Measurements from ENCODE around the gene EXOC4. TPM values are rescaled to one million over a fixed set of nuclear protein-coding genes. Genes with fewer than 3 reads are reported as not detected.

The EXOC4 gene
- total RNA-seq, 2 experiments from 2014 or later, result 58.0 to 59.9 TPM

DNA sequence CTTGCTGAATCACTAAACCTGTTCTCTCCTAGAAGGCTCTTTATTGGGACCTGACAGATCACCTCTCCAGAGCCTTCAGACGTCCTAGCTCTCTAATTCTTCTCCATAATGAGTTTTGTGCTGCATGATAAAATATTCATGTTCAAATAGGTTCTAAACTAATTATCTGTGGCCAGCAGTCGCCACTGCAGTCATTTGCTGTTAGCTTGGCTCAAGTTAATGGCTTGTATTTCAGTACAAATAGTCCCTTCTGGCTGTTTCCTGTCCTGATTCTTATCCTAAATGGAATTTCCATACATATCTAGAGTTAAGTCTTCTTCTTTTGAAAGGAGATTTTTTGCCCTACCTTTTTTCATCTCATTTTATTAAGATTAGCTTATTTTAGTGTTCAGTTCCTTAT is 303.2 kb downstream of the EXOC4 start:
- TF ChIP-seq, protein P1, sequence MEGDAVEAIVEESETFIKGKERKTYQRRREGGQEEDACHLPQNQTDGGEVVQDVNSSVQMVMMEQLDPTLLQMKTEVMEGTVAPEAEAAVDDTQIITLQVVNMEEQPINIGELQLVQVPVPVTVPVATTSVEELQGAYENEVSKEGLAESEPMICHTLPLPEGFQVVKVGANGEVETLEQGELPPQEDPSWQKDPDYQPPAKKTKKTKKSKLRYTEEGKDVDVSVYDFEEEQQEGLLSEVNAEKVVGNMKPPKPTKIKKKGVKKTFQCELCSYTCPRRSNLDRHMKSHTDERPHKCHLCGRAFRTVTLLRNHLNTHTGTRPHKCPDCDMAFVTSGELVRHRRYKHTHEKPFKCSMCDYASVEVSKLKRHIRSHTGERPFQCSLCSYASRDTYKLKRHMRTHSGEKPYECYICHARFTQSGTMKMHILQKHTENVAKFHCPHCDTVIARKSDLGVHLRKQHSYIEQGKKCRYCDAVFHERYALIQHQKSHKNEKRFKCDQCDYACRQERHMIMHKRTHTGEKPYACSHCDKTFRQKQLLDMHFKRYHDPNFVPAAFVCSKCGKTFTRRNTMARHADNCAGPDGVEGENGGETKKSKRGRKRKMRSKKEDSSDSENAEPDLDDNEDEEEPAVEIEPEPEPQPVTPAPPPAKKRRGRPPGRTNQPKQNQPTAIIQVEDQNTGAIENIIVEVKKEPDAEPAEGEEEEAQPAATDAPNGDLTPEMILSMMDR (IDR thresholded peaks at IDR 0.05), result no peak
- H3K4me3 Mint-ChIP-seq, result no peak overlapping the region
- no peak overlapping the region for H3K27ac Mint-ChIP-seq
- DNase-seq (no peak), ATAC-seq (ENCODE audit: poor library complexity) (no peak)
- H3K4me3 ChIP-seq (ENCODE audit: low read length), result no peak overlapping the region
- H3K27me3 ChIP-seq (ENCODE audit: control insufficient read depth in 1 of 2, insufficient read depth in 2 of 2, low read length in 2 of 2), result no peaks in the 10 kb centered on the region
- H3K36me3 ChIP-seq (ENCODE audit: insufficient read depth, low read length), result no peaks in the 10 kb centered on the region
- H3K4me1 Mint-ChIP-seq (ENCODE audit: low read depth), result no peaks in the 10 kb centered on the region
- H3K27ac ChIP-seq (ENCODE audit: low read depth in 1 of 2, low read length in 2 of 2), result no peak overlapping the region
- no peaks in the 10 kb centered on the region for H3K9me3 Mint-ChIP-seq
- no peaks in the 10 kb centered on the region for H3K9me3 ChIP-seq (ENCODE audit: control insufficient read depth in 1 of 2, insufficient read depth in 1 of 2, low read length in 2 of 2)
- H3K4me1 ChIP-seq (ENCODE audit: insufficient read depth, low read length), result no peaks in the 10 kb centered on the region
- peaks cover 5% of the 10 kb centered on the region for H3K36me3 Mint-ChIP-seq (ENCODE audit: low read depth)
- ChIA-PET POLR2A (no interaction called here), CTCF (no interaction called here)
- H3K27me3 Mint-ChIP-seq, result no peaks in the 10 kb centered on the region
- intact Hi-C loops (cut with DNase I, micrococcal nuclease), result no loop called here

DNA sequence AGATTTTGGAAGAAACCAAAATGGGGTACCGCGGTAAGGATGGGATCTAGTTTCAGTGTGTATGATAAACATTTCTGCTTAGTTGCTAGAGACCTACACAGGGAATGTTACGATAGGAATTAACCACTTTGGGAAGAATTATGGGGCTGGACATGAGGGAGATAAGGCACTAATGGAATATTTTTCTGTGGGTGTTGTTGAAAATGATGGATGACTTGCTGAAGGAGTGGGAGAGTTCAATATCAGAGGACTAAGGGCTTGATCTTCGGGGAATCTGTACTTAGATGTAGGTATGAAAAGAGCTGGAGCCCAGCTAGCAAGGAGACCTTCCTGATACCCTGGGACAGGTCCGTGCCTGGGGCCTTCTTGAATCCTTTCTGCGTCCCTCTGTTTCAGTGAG is 303.7 kb downstream of the EXOC4 start:
- DNase-seq (no peak), ATAC-seq (ENCODE audit: poor library complexity) (no peak)
- Mint-ChIP-seq H3K36me3 (ENCODE audit: low read depth) (peaks cover 10% of the 10 kb centered on the region), H3K27ac (no peak overlapping the region), H3K4me1 (ENCODE audit: low read depth) (no peaks in the 10 kb centered on the region), H3K27me3 (no peaks in the 10 kb centered on the region), H3K9me3 (no peaks in the 10 kb centered on the region), H3K4me3 (no peak overlapping the region)
- intact Hi-C loops (cut with DNase I, micrococcal nuclease), result no loop called here
- ChIA-PET CTCF (no interaction called here), POLR2A (no interaction called here)
- H3K4me3 ChIP-seq (ENCODE audit: low read length), result no peak overlapping the region
- no peaks in the 10 kb centered on the region for H3K9me3 ChIP-seq (ENCODE audit: control insufficient read depth in 1 of 2, insufficient read depth in 1 of 2, low read length in 2 of 2)
- H3K4me1 ChIP-seq (ENCODE audit: insufficient read depth, low read length), result no peaks in the 10 kb centered on the region
- no peaks in the 10 kb centered on the region for H3K36me3 ChIP-seq (ENCODE audit: insufficient read depth, low read length)
- TF ChIP-seq, protein P1 (IDR thresholded peaks at IDR 0.05), result no peak
- H3K27me3 ChIP-seq (ENCODE audit: control insufficient read depth in 1 of 2, insufficient read depth in 2 of 2, low read length in 2 of 2), result no peaks in the 10 kb centered on the region
- H3K27ac ChIP-seq (ENCODE audit: low read depth in 1 of 2, low read length in 2 of 2), result no peak overlapping the region

DNA sequence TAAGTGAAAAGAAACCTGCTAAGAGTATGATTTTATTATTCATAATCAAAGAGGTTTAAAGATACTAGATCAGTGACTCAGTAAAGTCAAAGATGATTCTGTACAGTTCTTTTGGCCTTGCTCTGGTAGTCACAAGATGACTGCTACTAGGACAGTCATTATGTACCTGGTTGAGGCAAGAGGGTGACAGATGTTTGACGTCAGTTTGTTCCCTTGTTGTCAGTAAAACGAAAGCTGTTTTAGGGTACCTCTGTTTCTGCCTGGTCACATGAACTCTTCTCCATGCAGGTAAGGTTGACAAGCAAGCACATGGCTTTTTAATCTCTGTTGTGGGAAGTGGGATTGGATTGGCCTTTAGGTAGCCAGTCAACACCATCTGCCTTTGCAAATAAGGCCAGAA is 308.0 kb downstream of the EXOC4 start:
- CTCF ChIA-PET, result no interaction called here
- DNase-seq (no peak), ATAC-seq (ENCODE audit: poor library complexity) (no peak)
- no peaks in the 10 kb centered on the region for H3K4me1 ChIP-seq (ENCODE audit: insufficient read depth, low read length)
- Mint-ChIP-seq H3K4me1 (ENCODE audit: low read depth) (no peaks in the 10 kb centered on the region), H3K27me3 (no peaks in the 10 kb centered on the region), H3K4me3 (no peak overlapping the region), H3K27ac (no peak overlapping the region), H3K9me3 (no peaks in the 10 kb centered on the region), H3K36me3 (ENCODE audit: low read depth) (peaks cover 27% of the 10 kb centered on the region)
- H3K36me3 ChIP-seq (ENCODE audit: insufficient read depth, low read length), result no peaks in the 10 kb centered on the region
- no peak overlapping the region for H3K27ac ChIP-seq (ENCODE audit: low read depth in 1 of 2, low read length in 2 of 2)
- H3K4me3 ChIP-seq (ENCODE audit: low read length), result no peak overlapping the region
- H3K9me3 ChIP-seq (ENCODE audit: control insufficient read depth in 1 of 2, insufficient read depth in 1 of 2, low read length in 2 of 2), result no peaks in the 10 kb centered on the region
- intact Hi-C loops (cut with DNase I, micrococcal nuclease), result no loop called here
- TF ChIP-seq, protein P1 (IDR thresholded peaks at IDR 0.05), result no peak
- POLR2A ChIA-PET, result interaction anchor here (1.1 kb wide), 1 partner anchor 11 kb away, joined by 4 read pairs; no protein-coding TSS in a partner anchor
- no peaks in the 10 kb centered on the region for H3K27me3 ChIP-seq (ENCODE audit: control insufficient read depth in 1 of 2, insufficient read depth in 2 of 2, low read length in 2 of 2)
